Measurements from ENCODE around the gene ARHGEF19. TPM values are rescaled to one million over a fixed set of nuclear protein-coding genes. Genes with fewer than 3 reads are reported as not detected.

The ARHGEF19 gene
- total and polyA plus RNA-seq, 2 of the 4 experiments (the other 2 are of a cell fraction), result 4.5 to 16.8 TPM

DNA sequence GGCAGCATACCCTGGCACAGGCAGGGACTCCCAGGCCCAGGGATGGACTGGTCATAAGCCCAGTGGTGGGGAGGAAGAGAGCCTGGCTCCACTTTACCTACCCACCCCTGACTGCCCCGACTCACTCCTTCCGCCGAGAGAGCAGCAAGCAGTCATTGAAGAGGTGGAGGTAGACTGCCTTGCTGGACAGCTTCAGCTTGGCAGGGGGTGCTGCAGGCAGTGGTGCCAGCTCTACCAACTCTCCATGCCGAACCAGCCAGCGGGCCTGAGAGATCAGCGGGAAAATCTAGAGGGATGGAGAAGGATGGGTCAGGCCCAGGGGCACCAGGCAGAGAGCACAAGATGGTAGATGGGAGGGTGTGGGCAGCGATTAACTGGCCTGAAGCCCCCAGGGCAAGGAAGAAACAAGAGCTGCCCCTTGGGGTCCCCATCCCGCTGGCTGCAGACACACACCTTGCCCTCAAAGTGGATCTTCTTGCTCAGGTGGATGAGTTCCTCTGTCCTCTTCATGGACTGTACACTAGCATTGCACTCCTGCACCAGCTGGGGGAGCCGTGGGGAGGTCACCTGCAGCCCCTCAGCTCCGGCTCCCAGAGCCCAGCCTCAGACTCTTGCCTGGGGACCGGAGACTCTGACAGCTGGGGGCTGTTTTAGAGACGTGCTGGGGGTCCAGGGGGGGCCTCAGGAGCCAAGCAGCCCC is 7.7 kb downstream of the ARHGEF19 start:
- ChIA-PET CTCF (interaction anchor here (1.4 kb wide), 1 partner anchor 40 kb away, joined by 5 read pairs; no protein-coding TSS in a partner anchor), POLR2A (ENCODE audit: unreplicated experiment) (no interaction called here)
- no peak for ATAC-seq (ENCODE audit: low read depth)
- Histone ChIP-seq H2AFZ (replicated peaks; ENCODE audit: low read length, poor library complexity) (no peak overlapping the region), H3K18ac (ENCODE audit: low read depth, low read length) (no peak overlapping the region), H4K20me1 (ENCODE audit: insufficient read depth, low read length) (no peaks in the 10 kb centered on the region; the same call in 1 of the 2 replicates), H4K91ac (ENCODE audit: insufficient read depth, low read depth, low read length) (no peak overlapping the region), H2BK5ac (ENCODE audit: low read depth, low read length, poor library complexity, severe bottlenecking) (no peak overlapping the region), H3K9ac (ENCODE audit: low read depth, low read length) (no peak overlapping the region), H2AK5ac (ENCODE audit: low read depth, low read length) (peak overlapping the region; percentile 84; the same call in 1 of the 2 replicates), H3K4me1 (ENCODE audit: control insufficient read depth, insufficient read depth, low read length) (peaks cover 9% of the 10 kb centered on the region), H2AK9ac (replicated peaks; ENCODE audit: low read depth, low read length, poor library complexity) (peak overlapping the region; percentile 60), H3K23ac (ENCODE audit: low read depth, low read length) (no peak overlapping the region), H3K9me3 (ENCODE audit: control insufficient read depth, insufficient read depth, low read length) (no peaks in the 10 kb centered on the region), H3K4ac (ENCODE audit: low read depth, low read length) (no peak overlapping the region; the same call in 1 of the 2 replicates), H3K27me3 (ENCODE audit: control insufficient read depth, insufficient read depth, low read length) (no peaks in the 10 kb centered on the region), H2BK15ac (ENCODE audit: low read depth, low read length) (no peak overlapping the region), H4K8ac (ENCODE audit: low read depth in 2 of 2, low read length in 2 of 2) (no peak overlapping the region), H3K14ac (replicated peaks; ENCODE audit: low read depth, low read length) (no peak overlapping the region), H3K79me1 (ENCODE audit: low read depth in 1 of 2, low read length in 2 of 2) (peaks cover 7 to 21% of the 10 kb centered on the region in 2 experiments; a peak in 3 of 4 replicates), H3K27ac (ENCODE audit: insufficient read depth, low read length) (no peak overlapping the region), H3K56ac (ENCODE audit: extremely low read depth, insufficient read depth, low read length) (no peak overlapping the region), H2BK120ac (ENCODE audit: low read depth, low read length) (no peak overlapping the region), H3K36me3 (ENCODE audit: control insufficient read depth, insufficient read depth, low read length) (peaks cover 2% of the 10 kb centered on the region), H2BK20ac (ENCODE audit: low read depth, low read length) (no peak overlapping the region), H3K4me3 (ENCODE audit: insufficient read depth, low read depth, low read length) (no peak overlapping the region), H3K9me1 (ENCODE audit: insufficient read depth, low read length) (peaks cover 6% of the 10 kb centered on the region; the same call in 1 of the 2 replicates), H3K4me2 (ENCODE audit: low read depth, low read length) (no peak overlapping the region), H4K5ac (ENCODE audit: low read depth, low read length) (no peak overlapping the region)
- DNase-seq, result no peak
- in situ Hi-C loops (cut with MboI; ENCODE audit: low sequenced_read_pairs), result no loop called here
- dilution Hi-C loops (cut with HindIII; ENCODE audit: low sequenced_read_pairs, unreplicated experiment), result no loop called here
- no TSS peak for BruUV-seq (replicated peaks)
- intact Hi-C loops (cut with micrococcal nuclease), result loop anchor here (5.0 kb wide), 2 partner anchors 38 to 163 kb away; partner anchors contain the start of gene SZRD1
- WGBS, 2 experiments (ENCODE audit: extremely low coverage in 2 of 2, insufficient read length in 1 of 2), result no CpG with 5 or more reads among the region's 12 CpGs
- TF ChIP-seq CEBPB (IDR thresholded peaks at IDR 0.05; ENCODE audit: low read depth, low read length) (no peak), MAZ (IDR thresholded peaks at IDR 0.05; ENCODE audit: borderline replicate concordance, low read depth, low read length) (no peak), MXI1 (IDR thresholded peaks at IDR 0.05; ENCODE audit: borderline replicate concordance, low read depth, low read length) (no peak), FOS (IDR thresholded peaks at IDR 0.05; ENCODE audit: low read depth, low read length) (no peak), SMC3 (IDR thresholded peaks at IDR 0.05; ENCODE audit: low read depth, low read length) (peak; percentile 16; the same call in 1 of the 2 replicates), CHD1 (IDR thresholded peaks at IDR 0.05; ENCODE audit: low read depth, low read length) (no peak), RCOR1 (IDR thresholded peaks at IDR 0.05; ENCODE audit: insufficient replicate concordance, low read length) (no peak), NFE2L2 (IDR thresholded peaks at IDR 0.05; ENCODE audit: low read depth, low read length) (no peak), MAFK (IDR thresholded peaks at IDR 0.05; ENCODE audit: low read depth, low read length) (no peak), RFX5 (IDR thresholded peaks at IDR 0.05; ENCODE audit: low read depth, low read length) (no peak), BHLHE40 (IDR thresholded peaks at IDR 0.05; ENCODE audit: low read depth, low read length) (no peak), POLR2A (IDR thresholded peaks at IDR 0.05; ENCODE audit: low read depth, low read length) (no peak)
- TF ChIP-seq, protein P1, sequence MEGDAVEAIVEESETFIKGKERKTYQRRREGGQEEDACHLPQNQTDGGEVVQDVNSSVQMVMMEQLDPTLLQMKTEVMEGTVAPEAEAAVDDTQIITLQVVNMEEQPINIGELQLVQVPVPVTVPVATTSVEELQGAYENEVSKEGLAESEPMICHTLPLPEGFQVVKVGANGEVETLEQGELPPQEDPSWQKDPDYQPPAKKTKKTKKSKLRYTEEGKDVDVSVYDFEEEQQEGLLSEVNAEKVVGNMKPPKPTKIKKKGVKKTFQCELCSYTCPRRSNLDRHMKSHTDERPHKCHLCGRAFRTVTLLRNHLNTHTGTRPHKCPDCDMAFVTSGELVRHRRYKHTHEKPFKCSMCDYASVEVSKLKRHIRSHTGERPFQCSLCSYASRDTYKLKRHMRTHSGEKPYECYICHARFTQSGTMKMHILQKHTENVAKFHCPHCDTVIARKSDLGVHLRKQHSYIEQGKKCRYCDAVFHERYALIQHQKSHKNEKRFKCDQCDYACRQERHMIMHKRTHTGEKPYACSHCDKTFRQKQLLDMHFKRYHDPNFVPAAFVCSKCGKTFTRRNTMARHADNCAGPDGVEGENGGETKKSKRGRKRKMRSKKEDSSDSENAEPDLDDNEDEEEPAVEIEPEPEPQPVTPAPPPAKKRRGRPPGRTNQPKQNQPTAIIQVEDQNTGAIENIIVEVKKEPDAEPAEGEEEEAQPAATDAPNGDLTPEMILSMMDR (conservative IDR thresholded peaks at IDR 0.05; ENCODE audit: low read depth, low read length), result peak; percentile 30
- TF ChIP-seq, protein P2, sequence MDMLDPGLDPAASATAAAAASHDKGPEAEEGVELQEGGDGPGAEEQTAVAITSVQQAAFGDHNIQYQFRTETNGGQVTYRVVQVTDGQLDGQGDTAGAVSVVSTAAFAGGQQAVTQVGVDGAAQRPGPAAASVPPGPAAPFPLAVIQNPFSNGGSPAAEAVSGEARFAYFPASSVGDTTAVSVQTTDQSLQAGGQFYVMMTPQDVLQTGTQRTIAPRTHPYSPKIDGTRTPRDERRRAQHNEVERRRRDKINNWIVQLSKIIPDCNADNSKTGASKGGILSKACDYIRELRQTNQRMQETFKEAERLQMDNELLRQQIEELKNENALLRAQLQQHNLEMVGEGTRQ (IDR thresholded peaks at IDR 0.05; ENCODE audit: low read depth, low read length), result no peak
- TF ChIP-seq, protein P3, sequence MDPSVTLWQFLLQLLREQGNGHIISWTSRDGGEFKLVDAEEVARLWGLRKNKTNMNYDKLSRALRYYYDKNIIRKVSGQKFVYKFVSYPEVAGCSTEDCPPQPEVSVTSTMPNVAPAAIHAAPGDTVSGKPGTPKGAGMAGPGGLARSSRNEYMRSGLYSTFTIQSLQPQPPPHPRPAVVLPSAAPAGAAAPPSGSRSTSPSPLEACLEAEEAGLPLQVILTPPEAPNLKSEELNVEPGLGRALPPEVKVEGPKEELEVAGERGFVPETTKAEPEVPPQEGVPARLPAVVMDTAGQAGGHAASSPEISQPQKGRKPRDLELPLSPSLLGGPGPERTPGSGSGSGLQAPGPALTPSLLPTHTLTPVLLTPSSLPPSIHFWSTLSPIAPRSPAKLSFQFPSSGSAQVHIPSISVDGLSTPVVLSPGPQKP (IDR thresholded peaks at IDR 0.05; ENCODE audit: borderline replicate concordance, low read depth, low read length), result no peak
